GM21367 (cell line): ENCODE data around the gene FDCSP.
"Not testable (repeated sequence)": the region's sequence is repeated elsewhere in the genome, so short reads cannot be mapped to it uniquely, and the experiment has no call there.

Experiments
- ATAC-seq: cut with Tn5 transposase; IDR thresholded peaks from one replicate; pipeline ENCODE4 v1.9.1; 2021; ENCODE audit not compliant: unreplicated experiment

The FDCSP gene

GRCh38 chr4:70239131-70239883, 13.4 kb downstream of the FDCSP start:
- no peak for ATAC-seq

- ATAC-seq: no peak
Observed at GRCh38 chr4:70239884-70240591, 14.1 kb downstream of the FDCSP start.

GRCh38 chr4:70242297-70242696, 16.4 kb downstream of the FDCSP start, which contains the start of gene CSN3:
TSS of gene CSN3 (plus strand) at chr4:70242597. CDS start at chr4:70244820, 2,223 bp downstream.
- not testable (repeated sequence) for ATAC-seq

GRCh38 chr4:70243091-70243490, 17.2 kb downstream of the FDCSP start:
- ATAC-seq: no peak

- no peak for ATAC-seq
Observed at GRCh38 chr4:70251250-70251944, 25.5 kb downstream of the FDCSP start.

GRCh38 chr4:70251945-70252277, 26.0 kb downstream of the FDCSP start:
- ATAC-seq: no peak

- no peak for ATAC-seq
Observed at GRCh38 chr4:70269674-70270073, 43.8 kb downstream of the FDCSP start.

- ATAC-seq: no peak
Observed at GRCh38 chr4:70277121-70277520, 51.2 kb downstream of the FDCSP start.

GRCh38 chr4:70280567-70280966, 54.6 kb downstream of the FDCSP start:
- no peak for ATAC-seq
